ENCODE results near the gene NSD1.
"Not testable (repeated sequence)": the region's sequence is repeated elsewhere in the genome, so short reads cannot be mapped to it uniquely, and the experiment has no call there.

Gene NSD1

GRCh38 chr5:177304392-177305119 is 171.0 kb downstream of the NSD1 start:
- H3K4me2 ChIP-seq (ENCODE audit: low read length), result peak overlapping the region; percentile 76
- TF ChIP-seq EZH2phosphoT487 (IDR thresholded peaks at IDR 0.05; ENCODE audit: borderline replicate concordance, low read length), result no peak
- no peak for TF ChIP-seq CTCF (IDR thresholded peaks at IDR 0.05; ENCODE audit: low read depth, low read length, poor library complexity, severe bottlenecking)
- H3K36me3 ChIP-seq (ENCODE audit: control insufficient read depth, low read length), result peaks cover 84% of the 10 kb centered on the region
- no peaks in the 10 kb centered on the region for H3K27me3 ChIP-seq (ENCODE audit: control insufficient read depth, low read length)
- no peaks in the 10 kb centered on the region for H3K9me3 ChIP-seq (ENCODE audit: control insufficient read depth, insufficient read depth, low read length)
- peaks cover 25% of the 10 kb centered on the region for H3F3A ChIP-seq (ENCODE audit: control insufficient read depth, insufficient read depth)
- no peaks in the 10 kb centered on the region for H3K9me2 ChIP-seq (replicated peaks; ENCODE audit: control insufficient read depth, low read length)
- peak overlapping the region; percentile 99 for H3K4me3 ChIP-seq (ENCODE audit: low read length)
- H4K20me1 ChIP-seq (ENCODE audit: control insufficient read depth, insufficient read depth, low read depth, low read length), result peaks cover 17% of the 10 kb centered on the region; the same call in 1 of the 2 replicates
- H3K79me2 ChIP-seq (ENCODE audit: control insufficient read depth, low read length), result peaks cover 73% of the 10 kb centered on the region
- H3K4me1 ChIP-seq (ENCODE audit: control insufficient read depth, low read length), result peaks cover 79% of the 10 kb centered on the region
- H3K27ac ChIP-seq (ENCODE audit: low read depth, low read length), result peak overlapping the region; percentile 69

GRCh38 chr5:177306103-177306640 is 172.6 kb downstream of the NSD1 start:
- H3K79me2 ChIP-seq (ENCODE audit: control insufficient read depth, low read length), result peaks cover 79% of the 10 kb centered on the region
- not testable (repeated sequence) for H3K4me3 ChIP-seq (ENCODE audit: low read length); H3K27ac ChIP-seq (ENCODE audit: low read depth, low read length); H3K9me3 ChIP-seq (ENCODE audit: control insufficient read depth, insufficient read depth, low read length); H3K9me2 ChIP-seq (replicated peaks; ENCODE audit: control insufficient read depth, low read length); H3K27me3 ChIP-seq (ENCODE audit: control insufficient read depth, low read length)
- H3K4me2 ChIP-seq (ENCODE audit: low read length), result peak overlapping the region; percentile 76
- H3K36me3 ChIP-seq (ENCODE audit: control insufficient read depth, low read length), result peaks cover 90% of the 10 kb centered on the region
- peaks cover 76% of the 10 kb centered on the region for H3K4me1 ChIP-seq (ENCODE audit: control insufficient read depth, low read length)
- peaks cover 23% of the 10 kb centered on the region for H3F3A ChIP-seq (ENCODE audit: control insufficient read depth, insufficient read depth)
- H4K20me1 ChIP-seq (ENCODE audit: control insufficient read depth, insufficient read depth, low read depth, low read length), result peaks cover 24% of the 10 kb centered on the region

GRCh38 chr5:177306674-177307543 is 173.3 kb downstream of the NSD1 start:
- Histone ChIP-seq H4K20me1 (ENCODE audit: control insufficient read depth, insufficient read depth, low read depth, low read length) (peaks cover 21% of the 10 kb centered on the region), H3F3A (ENCODE audit: control insufficient read depth, insufficient read depth) (peaks cover 17% of the 10 kb centered on the region), H3K9me3 (ENCODE audit: control insufficient read depth, insufficient read depth, low read length) (no peaks in the 10 kb centered on the region), H3K4me3 (ENCODE audit: low read length) (peak overlapping the region; percentile 7; the same call in 1 of the 2 replicates), H3K4me2 (ENCODE audit: low read length) (peak overlapping the region; percentile 34; the same call in 1 of the 2 replicates), H3K9me2 (replicated peaks; ENCODE audit: control insufficient read depth, low read length) (no peaks in the 10 kb centered on the region), H3K27me3 (ENCODE audit: control insufficient read depth, low read length) (no peaks in the 10 kb centered on the region), H3K36me3 (ENCODE audit: control insufficient read depth, low read length) (peaks cover 87% of the 10 kb centered on the region), H3K4me1 (ENCODE audit: control insufficient read depth, low read length) (peaks cover 69% of the 10 kb centered on the region), H3K79me2 (ENCODE audit: control insufficient read depth, low read length) (peaks cover 77% of the 10 kb centered on the region), H3K27ac (ENCODE audit: low read depth, low read length) (peak overlapping the region; percentile 43)
- TF ChIP-seq CTCF (IDR thresholded peaks at IDR 0.05; ENCODE audit: low read depth, low read length, poor library complexity, severe bottlenecking) (no peak), EZH2phosphoT487 (IDR thresholded peaks at IDR 0.05; ENCODE audit: borderline replicate concordance, low read length) (no peak)

All from DOHH2 (cell line).